Tibial nerve (tissue), 4 donors: Measurements from ENCODE around the gene PLXNA1. TPM values are rescaled to one million over a fixed set of nuclear protein-coding genes. Genes with fewer than 3 reads are reported as not detected.

ENCODE experiments used
- DNase-seq, 2 donors: peaks; one replicate each; pipeline ENCODE4 v3.0.0-alpha.2; 2019; ENCODE audit warnings: low spot score in 2 of 2
- H3K27ac ChIP-seq, 4 donors: fragments of 200-600 bp; sonication (generic) in 3 of 4; one replicate each; pipeline ENCODE4 v1.5.1; 2017 to 2019; ENCODE audit warnings: mild to moderate bottlenecking in 1 of 4
- H3K27me3 ChIP-seq, 2 donors: fragments of 200-600 bp; sonication (generic) in 1 of 2; one replicate each; pipeline versions ENCODE4 v1.5.1 to v1.6.0; 2017 to 2019
- H3K36me3 ChIP-seq, 3 donors: fragments of 200-600 bp; sonication (generic); one replicate each; pipeline ENCODE4 v1.5.1; 2018 to 2019
- H3K4me1 ChIP-seq, 4 donors: fragments of 200-600 bp; sonication (generic) in 3 of 4; one replicate each; pipeline ENCODE4 v1.5.1; 2017 to 2019
- H3K4me3 ChIP-seq, 4 donors: fragments of 200-600 bp; sonication (generic) in 3 of 4; one replicate each; pipeline ENCODE4 v1.5.1; 2017 to 2019; ENCODE audit warnings: mild to moderate bottlenecking in 1 of 4, moderate library complexity in 1 of 4
- H3K9me3 ChIP-seq, 4 donors: fragments of 200-600 bp; sonication (generic) in 3 of 4; one replicate each; pipeline ENCODE4 v1.5.1; 2017 to 2019
- CTCF ChIP-seq, 5 experiments: fragments of 200-600 bp in 3 of 5; fragments of 450-650 bp in 2 of 5; sonication (generic) in 3 of 5; IDR thresholded peaks; one replicate each; pipeline ENCODE4 v1.5.1; 2016 to 2019; ENCODE audit warnings: antibody characterized with exemption in 5 of 5, mild to moderate bottlenecking in 3 of 5, moderate library complexity in 2 of 5
- EP300 ChIP-seq, 2 donors: sonication (generic); formaldehyde crosslinking; IDR thresholded peaks; one replicate each; pipeline ENCODE4 v1.6.1; 2017; ENCODE audit warnings: antibody characterized with exemption in 2 of 2, mild to moderate bottlenecking in 1 of 2
- POLR2A ChIP-seq, 2 donors: fragments of 450-650 bp; IDR thresholded peaks; one replicate each; pipeline ENCODE4 v1.6.1; 2017; ENCODE audit warnings: antibody characterized with exemption in 2 of 2, mild to moderate bottlenecking in 2 of 2, moderate library complexity in 2 of 2
- WGBS, 2 donors: methylation state at CpG; one replicate each; pipeline ENCODE4 v1.1.5; 2018; 5-methylcytosine and 5-hydroxymethylcytosine counted together
- total RNA-seq, 4 donors: library from RNA; depleted of rRNA; stranded (reverse); fragments of >200 nt; gene quantifications; one replicate each; pipeline ENCODE4 v1.1.0, GENCODE V29; 2016

Gene PLXNA1
- total RNA-seq, 4 donors from 2014 or later, result 39.1 to 51.3 (median 39.9) TPM

GRCh38 chr3:127031845-127032244, 48.9 kb downstream of the PLXNA1 start:
- Histone ChIP-seq H3K36me3 (peaks cover 0 to 79% (median 8%) of the 10 kb centered on the region in 3 donors), H3K4me3 (no peak overlapping the region), H3K27ac (no peak overlapping the region), H3K27me3 (no peaks in the 10 kb centered on the region), H3K9me3 (no peaks in the 10 kb centered on the region), H3K4me1 (peaks cover 0 to 15% (median 3%) of the 10 kb centered on the region in 4 donors)
- no peak for TF ChIP-seq EP300 (IDR thresholded peaks at IDR 0.05)
- TF ChIP-seq POLR2A (IDR thresholded peaks at IDR 0.05), result no peak
- TF ChIP-seq CTCF (IDR thresholded peaks at IDR 0.05), result no peak
- 67 to 92% methylated on average over 1 to 7 of the region's 7 CpGs for WGBS, 2 donors
- DNase-seq, result no peak

DNA sequence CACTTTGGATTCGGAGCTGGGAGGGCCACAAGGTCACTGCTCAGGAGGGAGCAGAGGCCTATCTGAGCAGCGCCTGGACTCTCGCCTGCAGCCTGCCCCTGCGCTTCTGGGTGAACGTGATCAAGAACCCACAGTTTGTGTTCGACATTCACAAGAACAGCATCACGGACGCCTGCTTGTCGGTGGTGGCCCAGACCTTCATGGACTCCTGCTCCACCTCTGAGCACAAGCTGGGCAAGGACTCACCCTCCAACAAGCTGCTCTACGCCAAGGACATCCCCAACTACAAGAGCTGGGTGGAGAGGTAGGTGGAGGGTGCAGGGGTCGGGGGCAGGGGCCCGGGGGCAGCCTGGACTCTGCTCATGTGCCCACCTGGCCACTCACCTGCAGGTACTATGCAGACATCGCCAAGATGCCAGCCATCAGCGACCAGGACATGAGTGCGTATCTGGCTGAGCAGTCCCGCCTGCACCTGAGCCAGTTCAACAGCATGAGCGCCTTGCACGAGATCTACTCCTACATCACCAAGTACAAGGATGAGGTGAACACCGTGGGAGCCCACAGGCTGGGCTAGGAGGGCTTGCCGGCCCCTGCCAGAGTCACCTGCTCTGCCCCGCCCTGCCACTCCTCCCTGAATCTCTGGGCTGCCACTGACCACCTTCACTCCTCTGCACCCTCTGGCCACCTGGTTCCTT, 49.5 kb downstream of the PLXNA1 start:
- TF ChIP-seq POLR2A (IDR thresholded peaks at IDR 0.05) (no peak), CTCF (IDR thresholded peaks at IDR 0.05) (no peak), EP300 (IDR thresholded peaks at IDR 0.05) (no peak)
- Histone ChIP-seq H3K4me3 (no peak overlapping the region), H3K36me3 (peaks cover 0 to 73% (median 8%) of the 10 kb centered on the region in 3 donors), H3K4me1 (peaks cover 0 to 19% (median 3%) of the 10 kb centered on the region in 4 donors), H3K27ac (no peak overlapping the region), H3K9me3 (no peaks in the 10 kb centered on the region), H3K27me3 (no peaks in the 10 kb centered on the region)
- WGBS, 2 donors, result 89 to 90% methylated on average over 12 to 21 of the region's 21 CpGs
- DNase-seq, result no peak

Other genes starting within 250 kb of the PLXNA1 start
- gene PRR23E, start 210.0 kb downstream of the PLXNA1 start, total RNA-seq, result not detected